GM12864 (cell line): ENCODE measurements around the gene RIMOC1.

Experiments used
- DNase-seq: peaks from one replicate; pipeline ENCODE4 v3.0.0-alpha.2; 2011; ENCODE audit warnings: low read depth
- H3K4me3 ChIP-seq: 2 replicates; pipeline ENCODE4 v1.5.1; 2011; ENCODE audit warnings: mild to moderate bottlenecking, low read depth, low read length, control low read depth
- CTCF ChIP-seq: IDR thresholded peaks from 2 replicates; pipeline ENCODE4 v1.5.1; 2011; ENCODE audit warnings: low read depth, mild to moderate bottlenecking, moderate library complexity, low read length, control low read depth, inconsistent platforms; ENCODE audit errors: missing control alignments

The RIMOC1 gene

GRCh38 chr5:41903892-41904799, at the start of gene RIMOC1:
TSS of gene RIMOC1 (plus strand) at chr5:41904344. CDS start at chr5:41904368, 24 bp downstream.
- peak; percentile 98 for DNase-seq
- TF ChIP-seq CTCF, result no peak
- H3K4me3 ChIP-seq, result peak within 1 kb of the TSS; percentile 61

GRCh38 chr5:41856644-41857491, 47.3 kb upstream of the RIMOC1 start:
- no peak overlapping the region for H3K4me3 ChIP-seq
- peak; percentile 75 for TF ChIP-seq CTCF
- peak; percentile 51 for DNase-seq

GRCh38 chr5:41857989-41858388, 46.2 kb upstream of the RIMOC1 start:
- DNase-seq, result no peak
- no peak for TF ChIP-seq CTCF
- no peak overlapping the region for H3K4me3 ChIP-seq

- no peak for TF ChIP-seq CTCF
- no peak overlapping the region for H3K4me3 ChIP-seq
- DNase-seq, result no peak
These were observed 45.3 kb upstream of the RIMOC1 start for GRCh38 chr5:41858890-41859289.

- no peak for TF ChIP-seq CTCF
- no peak for DNase-seq
- no peak overlapping the region for H3K4me3 ChIP-seq
These were observed 40.2 kb upstream of the RIMOC1 start for GRCh38 chr5:41863871-41864486.

- H3K4me3 ChIP-seq, result peak overlapping the region; percentile 79
- DNase-seq, result no peak
- no peak for TF ChIP-seq CTCF
These were observed 34.9 kb upstream of the RIMOC1 start for GRCh38 chr5:41869151-41869723.
